OCI-LY3 (cell line): ENCODE results near the gene DCLK1.

Experiments
- EZH2phosphoT487 ChIP-seq: fragments of 200-600 bp; shearing (Covaris generic); IDR thresholded peaks from 2 replicates; pipeline ENCODE4 v1.6.1; 2018; ENCODE audit warnings: antibody characterized with exemption, mixed run types, low read depth
- TF ChIP-seq, protein P1 (sequence below): fragments of 200-600, 300-600 bp; sonication (generic); IDR thresholded peaks from 2 replicates; pipeline ENCODE4 v1.5.1; 2014; ENCODE audit warnings: antibody characterized with exemption, low read length, low read depth

DNA sequence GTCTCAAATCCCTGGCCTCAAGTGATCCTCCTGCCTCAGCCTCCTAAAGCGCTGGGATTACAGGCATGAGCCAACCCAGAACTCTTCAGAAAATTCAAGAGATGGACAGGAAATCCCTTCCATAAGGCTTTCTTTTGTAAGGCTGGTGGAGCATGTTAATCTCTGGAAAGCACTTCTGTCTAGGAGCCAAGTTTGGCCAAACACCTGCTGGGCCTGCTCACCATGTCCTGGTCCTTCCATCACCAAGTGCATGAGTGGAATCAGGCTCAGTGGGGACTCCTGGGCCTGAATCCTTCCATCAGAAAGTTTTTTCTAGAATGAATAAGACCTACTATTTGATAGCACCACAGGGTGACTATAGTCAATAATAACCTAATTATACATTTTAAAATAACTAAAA lies 148.0 kb downstream of the DCLK1 start:
- TF ChIP-seq EZH2phosphoT487, result no peak
- TF ChIP-seq, protein P1, sequence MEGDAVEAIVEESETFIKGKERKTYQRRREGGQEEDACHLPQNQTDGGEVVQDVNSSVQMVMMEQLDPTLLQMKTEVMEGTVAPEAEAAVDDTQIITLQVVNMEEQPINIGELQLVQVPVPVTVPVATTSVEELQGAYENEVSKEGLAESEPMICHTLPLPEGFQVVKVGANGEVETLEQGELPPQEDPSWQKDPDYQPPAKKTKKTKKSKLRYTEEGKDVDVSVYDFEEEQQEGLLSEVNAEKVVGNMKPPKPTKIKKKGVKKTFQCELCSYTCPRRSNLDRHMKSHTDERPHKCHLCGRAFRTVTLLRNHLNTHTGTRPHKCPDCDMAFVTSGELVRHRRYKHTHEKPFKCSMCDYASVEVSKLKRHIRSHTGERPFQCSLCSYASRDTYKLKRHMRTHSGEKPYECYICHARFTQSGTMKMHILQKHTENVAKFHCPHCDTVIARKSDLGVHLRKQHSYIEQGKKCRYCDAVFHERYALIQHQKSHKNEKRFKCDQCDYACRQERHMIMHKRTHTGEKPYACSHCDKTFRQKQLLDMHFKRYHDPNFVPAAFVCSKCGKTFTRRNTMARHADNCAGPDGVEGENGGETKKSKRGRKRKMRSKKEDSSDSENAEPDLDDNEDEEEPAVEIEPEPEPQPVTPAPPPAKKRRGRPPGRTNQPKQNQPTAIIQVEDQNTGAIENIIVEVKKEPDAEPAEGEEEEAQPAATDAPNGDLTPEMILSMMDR, result no peak
